MM.1S (cell line): ENCODE results near the gene HUWE1.

Experiments
- EZH2 ChIP-seq: fragments of 300-600 bp; sonication (generic); optimal IDR thresholded peaks from 2 replicates; pipeline ENCODE3; 2017; ENCODE audit warnings: low read depth, mild to moderate bottlenecking, antibody characterized with exemption, low read length, mixed read lengths
- EZH2phosphoT487 ChIP-seq: fragments of 300-600 bp; sonication (generic); IDR thresholded peaks from 2 replicates; pipeline ENCODE4 v1.6.1; 2018; ENCODE audit warnings: antibody characterized with exemption, low read length
- TF ChIP-seq, protein P1 (sequence below): fragments of 300-600 bp; sonication (generic); IDR thresholded peaks from 2 replicates; pipeline ENCODE4 v1.5.1; 2016; ENCODE audit warnings: antibody characterized with exemption, low read length, mixed read lengths

GRCh38 chrX:53639257-53639656, 47.3 kb downstream of the HUWE1 start:
- TF ChIP-seq, protein P1, sequence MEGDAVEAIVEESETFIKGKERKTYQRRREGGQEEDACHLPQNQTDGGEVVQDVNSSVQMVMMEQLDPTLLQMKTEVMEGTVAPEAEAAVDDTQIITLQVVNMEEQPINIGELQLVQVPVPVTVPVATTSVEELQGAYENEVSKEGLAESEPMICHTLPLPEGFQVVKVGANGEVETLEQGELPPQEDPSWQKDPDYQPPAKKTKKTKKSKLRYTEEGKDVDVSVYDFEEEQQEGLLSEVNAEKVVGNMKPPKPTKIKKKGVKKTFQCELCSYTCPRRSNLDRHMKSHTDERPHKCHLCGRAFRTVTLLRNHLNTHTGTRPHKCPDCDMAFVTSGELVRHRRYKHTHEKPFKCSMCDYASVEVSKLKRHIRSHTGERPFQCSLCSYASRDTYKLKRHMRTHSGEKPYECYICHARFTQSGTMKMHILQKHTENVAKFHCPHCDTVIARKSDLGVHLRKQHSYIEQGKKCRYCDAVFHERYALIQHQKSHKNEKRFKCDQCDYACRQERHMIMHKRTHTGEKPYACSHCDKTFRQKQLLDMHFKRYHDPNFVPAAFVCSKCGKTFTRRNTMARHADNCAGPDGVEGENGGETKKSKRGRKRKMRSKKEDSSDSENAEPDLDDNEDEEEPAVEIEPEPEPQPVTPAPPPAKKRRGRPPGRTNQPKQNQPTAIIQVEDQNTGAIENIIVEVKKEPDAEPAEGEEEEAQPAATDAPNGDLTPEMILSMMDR, result no peak
- no peak for TF ChIP-seq EZH2
- no peak for TF ChIP-seq EZH2phosphoT487
